Femur (tissue), 1 donor: ENCODE measurements around the gene SIT1.
A peak's percentile ranks its signal among the peaks of the same experiment; 100 is the strongest.
"Not testable (repeated sequence)": the region's sequence is repeated elsewhere in the genome, so short reads cannot be mapped to it uniquely, and the experiment has no call there.

ENCODE experiments used
- DNase-seq: peaks from one replicate; pipeline ENCODE4 v3.0.0-alpha.2; 2017

Gene SIT1

GRCh38 chr9:35658137-35658967 lies 7.6 kb upstream of the SIT1 start, which contains the start of gene CCDC107:
TSS of gene CCDC107 (plus strand) at chr9:35658292. CDS start at chr9:35658380, 88 bp downstream.
- peak; percentile 93 for DNase-seq

GRCh38 chr9:35657546-35658136 lies 6.9 kb upstream of the SIT1 start, which contains the start of gene RMRP:
TSS of gene RMRP (minus strand) at chr9:35658019.
- DNase-seq, result peak; percentile 98

GRCh38 chr9:35656831-35657545 lies 6.3 kb upstream of the SIT1 start:
- DNase-seq, result no peak

DNA sequence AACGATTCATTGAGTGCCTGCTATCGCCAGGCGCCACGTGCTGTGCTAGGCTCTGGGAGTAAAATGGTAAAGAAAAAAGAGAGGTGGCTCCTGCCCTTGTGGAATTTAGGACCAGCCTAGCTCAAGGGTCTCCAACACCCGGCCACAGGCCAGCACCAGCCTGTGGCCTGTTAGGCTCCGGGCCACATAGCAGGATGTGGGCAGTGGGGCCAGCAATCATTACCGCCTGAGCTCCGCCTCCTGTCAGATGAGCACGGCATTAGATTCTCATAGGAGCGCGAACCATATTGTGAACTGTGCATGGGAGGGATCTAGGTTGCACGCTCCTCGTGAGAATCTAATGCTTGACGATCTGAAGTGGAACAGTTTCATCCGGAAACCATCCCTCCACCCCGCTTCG lies 5.6 kb upstream of the SIT1 start:
- DNase-seq, result no peak

- no peak for DNase-seq
These were observed 2.9 kb upstream of the SIT1 start for GRCh38 chr9:35653611-35654010.

DNA sequence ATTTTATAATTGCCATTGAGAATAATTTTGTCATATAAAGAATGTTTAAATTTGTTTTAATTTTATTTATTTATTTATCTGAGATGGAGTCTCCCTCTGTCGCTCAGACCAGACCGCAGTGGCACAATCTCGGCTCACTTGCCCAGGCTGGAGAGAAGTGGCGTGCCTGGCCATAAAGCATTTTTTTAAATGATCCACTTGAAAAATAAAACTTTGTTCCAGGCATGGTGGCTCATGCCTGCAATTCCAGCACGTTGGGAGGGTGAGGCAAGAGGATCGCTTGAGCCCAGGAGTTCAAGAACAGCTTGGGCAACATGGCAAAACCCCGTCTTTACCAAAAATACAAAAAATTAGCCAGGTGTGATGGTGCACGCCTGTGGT lies 2.1 kb upstream of the SIT1 start:
- no peak for DNase-seq

DNA sequence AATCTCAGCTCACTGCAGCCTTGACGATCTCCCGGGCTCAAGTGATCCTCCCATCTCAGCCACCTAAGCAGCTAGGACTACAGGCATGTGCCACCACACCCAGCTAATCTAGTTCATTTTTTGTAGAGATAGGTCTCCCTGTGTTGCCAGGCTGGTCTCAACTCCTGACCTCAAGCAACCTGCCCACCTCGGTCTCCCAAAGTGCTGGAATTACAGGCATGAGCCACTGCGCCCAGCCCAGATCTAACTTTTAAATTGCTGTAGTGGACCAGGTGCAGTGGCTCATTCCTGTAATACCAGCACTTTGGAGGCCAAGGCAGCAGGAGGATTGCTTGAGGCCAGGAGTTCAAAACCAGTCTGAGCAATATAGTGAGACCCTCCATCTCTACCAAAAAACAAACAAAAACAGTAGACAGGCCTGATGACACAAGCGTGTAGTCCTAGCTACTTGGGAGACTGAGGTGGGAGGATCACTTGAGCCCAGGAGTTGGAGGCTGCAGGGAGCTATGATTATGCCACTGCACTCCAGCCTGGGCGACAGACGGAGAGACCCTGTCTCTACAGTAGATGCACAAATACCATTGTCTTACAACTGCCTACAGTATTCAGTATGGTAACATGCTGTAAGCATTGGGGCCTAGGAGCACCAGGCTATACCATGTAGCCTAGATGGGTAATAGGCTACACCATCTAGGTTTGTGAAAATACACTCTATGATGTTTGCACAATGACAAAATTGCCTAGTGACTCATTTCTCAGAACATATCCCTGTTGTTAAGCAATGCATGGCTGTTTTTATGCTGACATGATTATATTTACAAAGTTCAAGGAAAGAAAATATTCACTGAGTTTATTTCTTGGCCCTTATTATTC lies 1.5 kb upstream of the SIT1 start:
- DNase-seq, result no peak

DNA sequence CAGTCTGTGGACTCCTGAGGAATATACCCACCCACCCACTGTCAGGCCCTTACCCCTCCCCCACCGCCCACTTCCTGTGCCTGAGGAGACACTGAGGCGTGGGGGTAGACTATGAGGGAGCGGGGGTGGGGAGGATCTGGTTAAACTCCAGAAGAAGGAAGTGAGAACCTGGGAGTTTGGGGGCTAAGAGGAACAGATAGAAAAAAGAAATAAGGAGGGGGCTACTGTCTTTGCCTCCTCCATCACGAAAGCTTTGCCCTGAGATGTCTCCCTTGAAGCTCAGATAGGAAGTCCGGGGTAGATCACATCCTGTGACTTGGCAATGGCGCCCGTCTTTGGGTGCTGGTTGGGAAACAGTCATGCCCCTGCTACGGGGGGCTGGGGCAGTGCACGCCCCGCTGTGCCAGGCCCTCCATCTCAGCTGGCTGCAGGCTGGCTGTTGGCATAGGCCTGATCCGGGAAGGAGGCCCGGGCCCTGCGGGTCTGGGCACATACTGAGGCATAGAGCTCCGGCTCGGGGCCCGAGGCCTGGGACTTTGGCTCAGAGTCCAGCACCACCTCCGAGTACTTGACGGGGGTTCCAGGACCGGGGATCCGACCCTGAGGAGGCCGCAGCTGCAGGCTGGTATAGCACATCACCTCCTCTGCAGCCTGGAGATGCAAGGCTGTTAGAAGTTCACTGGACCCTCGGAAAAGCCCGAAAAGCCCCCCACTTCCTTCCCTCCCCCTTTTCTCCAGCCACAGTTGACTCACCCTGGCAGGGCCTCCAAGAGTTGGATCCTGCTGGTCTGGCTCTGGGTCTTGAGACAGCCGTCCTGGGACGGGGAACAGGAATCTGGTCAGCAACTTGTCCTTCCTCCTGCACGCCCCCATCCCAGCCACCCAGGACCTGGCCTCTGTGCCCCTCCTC lies 1.0 kb downstream of the SIT1 start:
- DNase-seq, result no peak

GRCh38 chr9:35646533-35647265 lies 4.0 kb downstream of the SIT1 start:
- peak; percentile 96 for DNase-seq

- DNase-seq, result peak; percentile 63
These were observed 4.6 kb downstream of the SIT1 start for GRCh38 chr9:35646153-35646532.

DNA sequence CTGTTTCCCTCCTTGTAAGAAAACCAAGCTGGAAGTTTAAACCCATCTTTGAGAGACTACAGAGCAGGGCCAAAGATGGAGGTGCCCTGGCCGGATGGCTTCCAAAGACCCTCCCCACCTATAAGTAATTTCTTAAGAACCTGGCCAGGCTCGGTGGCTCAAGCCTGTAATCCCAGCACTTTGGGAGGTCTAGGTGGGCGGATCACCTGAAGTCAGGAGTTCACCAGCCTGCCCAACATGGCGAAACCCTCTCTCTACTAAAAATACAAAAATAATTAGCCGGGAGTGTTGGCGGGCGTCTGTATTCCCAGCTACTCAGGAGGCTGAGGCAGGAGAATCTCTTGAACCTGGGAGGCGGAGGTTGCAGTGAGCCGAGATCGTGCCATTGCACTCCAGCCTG lies 5.0 kb downstream of the SIT1 start:
- DNase-seq, result not testable (repeated sequence)

DNA sequence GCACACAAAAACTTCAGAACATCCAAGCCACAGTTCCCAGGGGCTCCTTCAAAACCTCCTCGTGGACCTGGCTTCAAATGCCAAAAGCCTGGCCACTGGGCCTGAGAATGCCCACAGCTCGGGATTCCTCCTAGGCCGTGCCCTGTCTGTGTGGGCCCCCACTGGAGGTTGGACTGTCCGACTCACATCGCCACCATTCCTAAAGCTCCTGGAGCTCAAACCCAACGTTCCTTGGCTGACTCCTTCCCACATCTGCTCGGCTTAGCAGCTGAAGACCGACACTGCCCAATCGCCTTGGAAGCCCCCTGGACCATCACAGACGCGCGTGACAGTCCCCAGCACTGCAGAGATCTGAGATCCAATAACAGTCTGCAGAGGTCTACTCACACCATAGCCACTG lies 7.7 kb downstream of the SIT1 start:
- no peak for DNase-seq

GRCh38 chr9:35641478-35641877 lies 9.3 kb downstream of the SIT1 start:
- not testable (repeated sequence) for DNase-seq

DNA sequence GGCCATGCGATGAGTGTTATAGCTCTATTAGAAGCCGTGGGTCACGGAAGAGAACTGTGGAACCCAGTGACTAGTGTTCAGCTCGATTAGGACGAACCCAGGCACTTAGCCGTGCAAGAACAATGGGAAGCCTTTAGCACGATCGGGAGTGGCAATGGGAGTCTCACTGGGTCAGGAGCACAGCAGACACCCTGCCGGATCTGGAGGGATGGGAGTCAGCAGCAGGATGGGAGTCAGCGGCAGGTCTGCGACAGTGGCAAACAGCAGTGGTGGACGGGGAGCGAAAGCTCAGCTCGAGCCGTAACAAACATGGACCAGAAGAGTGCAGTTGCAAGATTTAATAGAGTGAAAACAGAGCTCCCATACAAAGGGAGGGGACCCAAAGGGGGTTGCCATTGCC lies 10.3 kb downstream of the SIT1 start:
- DNase-seq, result not testable (repeated sequence)

GRCh38 chr9:35639631-35640030 lies 11.1 kb downstream of the SIT1 start:
- DNase-seq, result no peak

- DNase-seq, result not testable (repeated sequence)
These were observed 11.5 kb downstream of the SIT1 start for GRCh38 chr9:35639225-35639624.

DNA sequence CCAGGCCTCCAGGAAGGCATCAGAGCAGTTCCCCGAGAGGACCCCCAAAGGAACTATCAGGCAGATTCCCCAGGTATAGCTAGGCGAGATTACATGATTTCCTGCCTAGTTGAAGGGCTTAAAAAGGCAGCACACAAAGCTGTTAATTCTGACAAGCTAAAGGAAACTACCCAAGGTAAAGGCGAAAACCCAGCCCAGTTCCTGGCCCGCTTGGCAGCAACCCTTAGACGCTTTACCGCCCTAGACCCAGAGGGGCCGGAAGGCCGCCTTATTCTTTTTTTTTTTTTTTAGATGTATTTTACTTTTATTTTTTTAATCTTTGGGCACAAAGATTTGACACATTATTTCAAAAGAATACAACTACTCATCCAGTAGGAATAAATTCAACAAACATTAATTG lies 12.0 kb downstream of the SIT1 start:
- not testable (repeated sequence) for DNase-seq

DNA sequence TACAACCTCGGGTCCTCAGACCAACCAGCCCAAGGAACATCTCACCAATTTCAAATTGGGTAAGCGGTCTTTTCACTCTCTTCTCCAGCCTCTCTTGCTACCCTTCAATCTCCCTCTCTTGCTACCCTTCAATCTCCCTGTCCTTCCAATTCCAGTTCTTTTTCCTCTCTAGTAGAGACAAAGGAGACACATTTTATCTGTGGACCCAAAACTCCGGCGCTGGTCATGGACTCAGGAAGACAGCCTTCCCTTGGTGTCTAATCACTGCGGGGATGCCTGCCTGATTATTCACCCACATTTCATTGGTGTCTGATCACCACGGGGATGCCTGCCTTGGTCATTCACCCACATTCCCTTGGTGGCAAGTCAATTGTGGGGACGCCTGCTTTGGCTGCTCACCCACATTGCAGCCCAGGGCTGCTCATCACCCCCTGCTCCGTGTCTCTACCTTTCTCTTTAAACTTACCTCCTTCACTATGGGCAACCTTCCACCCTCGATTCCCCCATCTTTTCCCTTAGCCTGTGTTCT lies 13.2 kb downstream of the SIT1 start:
- DNase-seq, result not testable (repeated sequence)

GRCh38 chr9:35636877-35637246 lies 13.9 kb downstream of the SIT1 start:
- DNase-seq, result not testable (repeated sequence)

- DNase-seq, result no peak
These were observed 14.4 kb downstream of the SIT1 start for GRCh38 chr9:35636135-35636876.
